ENCODE data around the gene FAT4.

- TF ChIP-seq FOS (IDR thresholded peaks at IDR 0.05; ENCODE audit: low read depth, low read length): no peak
- no peak for TF ChIP-seq MXI1 (IDR thresholded peaks at IDR 0.05; ENCODE audit: borderline replicate concordance, low read depth, low read length)
- no peak for TF ChIP-seq CTCF (conservative IDR thresholded peaks at IDR 0.05; ENCODE audit: low read depth, low read length)
- no peak for TF ChIP-seq POLR2A (IDR thresholded peaks at IDR 0.05; ENCODE audit: low read depth, low read length)
- no peak for TF ChIP-seq CHD1 (IDR thresholded peaks at IDR 0.05; ENCODE audit: low read depth, low read length)
- no peak for TF ChIP-seq RFX5 (IDR thresholded peaks at IDR 0.05; ENCODE audit: low read depth, low read length)
Observed at GRCh38 chr4:125311503-125311902, 3.3 kb upstream of the FAT4 start.
